Hematopoietic multipotent progenitor cell treated with erythropoietin and hydrocortisone succinate and interleukin-3 and kit ligand, for 15 days (in vitro differentiated cells): ENCODE measurements around the gene TAC4.

ENCODE experiments used
- DNase-seq: peaks from one replicate; pipeline ENCODE4 v3.0.0-alpha.2; 2015; ENCODE audit warnings: low spot score

TAC4 gene

GRCh38 chr17:49872754-49873377 lies 25.0 kb upstream of the TAC4 start:
- DNase-seq: no peak

- DNase-seq: no peak
Measured at GRCh38 chr17:49871211-49871610, 23.3 kb upstream of the TAC4 start.

GRCh38 chr17:49870298-49870697 lies 22.4 kb upstream of the TAC4 start:
- no peak for DNase-seq

- DNase-seq: no peak
Measured at GRCh38 chr17:49869038-49869374, 21.1 kb upstream of the TAC4 start.

- no peak for DNase-seq
Measured at GRCh38 chr17:49866882-49867413, 19.1 kb upstream of the TAC4 start.

GRCh38 chr17:49866019-49866380 lies 18.1 kb upstream of the TAC4 start:
- DNase-seq: no peak

- no peak for DNase-seq
Measured at GRCh38 chr17:49862781-49863331, 15.0 kb upstream of the TAC4 start.

GRCh38 chr17:49861150-49861884 lies 13.4 kb upstream of the TAC4 start:
- DNase-seq: peak; percentile 57

- no peak for DNase-seq
Measured at GRCh38 chr17:49859991-49860953, 12.4 kb upstream of the TAC4 start.

- DNase-seq: no peak
Measured at GRCh38 chr17:49858796-49859195, 10.9 kb upstream of the TAC4 start.

GRCh38 chr17:49854126-49854525 lies 6.3 kb upstream of the TAC4 start:
- no peak for DNase-seq

GRCh38 chr17:49853470-49854015 lies 5.7 kb upstream of the TAC4 start:
- DNase-seq: no peak

- no peak for DNase-seq
Measured at GRCh38 chr17:49851387-49852291, 3.8 kb upstream of the TAC4 start.

- DNase-seq: no peak
Measured at GRCh38 chr17:49850772-49851386, 3.0 kb upstream of the TAC4 start.

- no peak for DNase-seq
Measured at GRCh38 chr17:49850218-49850610, 2.3 kb upstream of the TAC4 start.

GRCh38 chr17:49848739-49849138 lies 870 bp upstream of the TAC4 start:
- DNase-seq: no peak

- no peak for DNase-seq
Measured at GRCh38 chr17:49846938-49847712, 744 bp downstream of the TAC4 start.

- DNase-seq: no peak
Measured at GRCh38 chr17:49845321-49845720, 2.5 kb downstream of the TAC4 start.

- DNase-seq: peak; percentile 55
Measured at GRCh38 chr17:49843774-49844350, 4.0 kb downstream of the TAC4 start.
